GOT3 (cell line): ENCODE data around the gene VAV1.

ENCODE experiments used
- DNase-seq: peaks from one replicate; lab custom pipeline; 2025; ENCODE audit warnings: mixed read lengths; lab: John Stamatoyannopoulos, UW

VAV1 gene

DNA sequence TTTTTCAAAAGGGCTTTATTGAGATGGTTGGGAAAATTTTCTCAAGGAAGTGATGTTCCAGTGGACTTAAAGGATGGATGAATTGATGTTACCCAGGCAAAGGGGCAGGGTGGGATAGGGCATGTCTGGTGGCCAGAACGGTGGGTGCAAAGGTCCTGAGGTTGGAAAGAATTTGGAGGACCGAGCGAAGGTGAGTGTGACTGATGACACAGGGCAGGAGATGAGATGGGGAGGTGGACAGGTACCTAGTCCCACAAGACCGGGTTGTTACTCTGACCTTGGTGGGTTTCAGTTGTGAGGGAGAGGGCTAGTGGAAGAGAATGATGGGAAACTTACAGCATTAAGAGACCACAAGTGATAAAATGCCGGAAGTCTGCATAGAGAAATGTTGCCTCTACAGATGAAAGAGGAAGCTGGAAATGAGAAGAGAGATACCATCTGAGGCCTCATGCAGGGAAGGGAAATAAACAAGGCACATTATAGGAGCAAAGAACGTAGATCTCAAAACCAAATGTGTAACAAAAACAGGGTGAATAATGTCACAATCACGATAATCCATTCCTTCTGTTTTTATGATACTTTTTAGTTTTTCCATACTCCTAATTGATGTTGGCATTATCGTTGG, 119.4 kb downstream of the VAV1 start:
- DNase-seq = no peak

DNA sequence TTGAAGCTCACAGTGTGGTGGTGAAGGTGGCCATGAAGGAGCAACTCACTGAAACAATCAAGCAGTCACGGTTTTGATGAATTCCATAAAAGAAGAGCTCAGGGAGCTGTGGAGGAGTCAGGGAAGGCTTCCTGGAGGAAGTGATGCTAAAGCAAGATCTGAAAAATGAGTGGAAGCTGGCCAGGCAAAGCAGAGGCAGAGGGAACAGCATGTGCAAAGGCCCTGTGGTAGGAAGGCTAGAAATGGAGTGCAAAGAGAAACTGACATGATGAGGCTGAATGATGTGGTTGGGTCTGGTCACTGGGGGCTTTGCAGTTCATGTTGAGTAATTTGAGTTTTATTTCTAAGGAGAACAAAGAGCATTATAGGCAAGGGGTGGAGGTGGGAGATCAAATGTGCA, 121.8 kb downstream of the VAV1 start:
- DNase-seq = no peak

DNA sequence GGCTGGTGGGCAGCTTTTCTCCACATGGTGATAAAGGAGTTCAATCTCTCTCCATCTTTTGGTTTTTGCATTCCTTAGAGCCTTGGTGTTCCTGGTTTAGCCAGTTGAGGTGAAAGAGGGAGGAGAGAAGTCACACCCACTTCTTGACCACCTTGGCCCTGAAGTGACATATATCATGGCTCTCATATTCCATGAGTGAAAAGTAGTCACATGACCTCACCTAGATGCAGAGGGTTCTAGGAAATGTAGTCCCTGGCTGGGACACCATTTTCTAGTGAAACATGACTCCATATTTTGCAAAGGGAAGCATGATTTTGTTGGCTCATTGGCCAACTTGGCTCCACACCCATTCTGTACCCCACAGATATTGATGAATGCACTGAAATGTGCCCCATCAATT, 130.9 kb downstream of the VAV1 start:
- DNase-seq = no peak

DNA sequence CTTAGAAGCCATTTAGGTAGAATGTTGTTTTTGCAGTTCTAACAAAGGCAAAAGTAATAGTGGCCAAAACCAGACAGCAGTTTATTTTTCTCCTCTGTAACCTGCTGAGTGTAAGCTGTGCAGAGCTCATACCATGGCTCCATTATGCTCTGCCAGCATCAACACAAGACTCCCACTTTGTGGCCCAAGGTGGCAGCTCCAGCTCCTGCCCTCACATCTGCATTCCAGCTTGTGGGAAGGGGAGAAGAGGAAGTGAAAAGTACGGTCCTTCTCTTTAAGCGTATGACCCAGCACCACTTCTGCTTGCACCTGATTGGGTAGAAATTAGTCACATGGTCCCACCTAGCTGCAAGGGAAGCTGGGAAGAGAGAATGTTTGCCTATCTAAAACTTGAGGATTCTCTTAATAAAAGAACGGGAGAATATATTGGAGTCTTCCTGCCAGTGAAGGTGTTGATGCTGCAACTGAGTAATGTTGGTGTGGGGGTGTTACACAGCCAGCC, 134.1 kb downstream of the VAV1 start:
- no peak for DNase-seq
